Measurements from ENCODE around the gene BRK1.
"Not testable (repeated sequence)": the region's sequence is repeated elsewhere in the genome, so short reads cannot be mapped to it uniquely, and the experiment has no call there.

Gene BRK1

GRCh38 chr3:10155123-10155472, 39.6 kb downstream of the BRK1 start:
- TF ChIP-seq, protein P1, sequence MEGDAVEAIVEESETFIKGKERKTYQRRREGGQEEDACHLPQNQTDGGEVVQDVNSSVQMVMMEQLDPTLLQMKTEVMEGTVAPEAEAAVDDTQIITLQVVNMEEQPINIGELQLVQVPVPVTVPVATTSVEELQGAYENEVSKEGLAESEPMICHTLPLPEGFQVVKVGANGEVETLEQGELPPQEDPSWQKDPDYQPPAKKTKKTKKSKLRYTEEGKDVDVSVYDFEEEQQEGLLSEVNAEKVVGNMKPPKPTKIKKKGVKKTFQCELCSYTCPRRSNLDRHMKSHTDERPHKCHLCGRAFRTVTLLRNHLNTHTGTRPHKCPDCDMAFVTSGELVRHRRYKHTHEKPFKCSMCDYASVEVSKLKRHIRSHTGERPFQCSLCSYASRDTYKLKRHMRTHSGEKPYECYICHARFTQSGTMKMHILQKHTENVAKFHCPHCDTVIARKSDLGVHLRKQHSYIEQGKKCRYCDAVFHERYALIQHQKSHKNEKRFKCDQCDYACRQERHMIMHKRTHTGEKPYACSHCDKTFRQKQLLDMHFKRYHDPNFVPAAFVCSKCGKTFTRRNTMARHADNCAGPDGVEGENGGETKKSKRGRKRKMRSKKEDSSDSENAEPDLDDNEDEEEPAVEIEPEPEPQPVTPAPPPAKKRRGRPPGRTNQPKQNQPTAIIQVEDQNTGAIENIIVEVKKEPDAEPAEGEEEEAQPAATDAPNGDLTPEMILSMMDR (IDR thresholded peaks at IDR 0.05; ENCODE audit: extremely low read depth, insufficient read depth, missing control alignments), result no peak
- no peak for DNase-seq (ENCODE audit: low spot score)
- in situ Hi-C loops (cut with MboI; ENCODE audit: low pct_unique_long_range_greater_than_20kb, low sequenced_read_pairs, unreplicated experiment), result no loop called here

- TF ChIP-seq, protein P1 (IDR thresholded peaks at IDR 0.05; ENCODE audit: extremely low read depth, insufficient read depth, missing control alignments), result no peak
- no peak for DNase-seq (ENCODE audit: low spot score)
- in situ Hi-C loops (cut with MboI; ENCODE audit: low pct_unique_long_range_greater_than_20kb, low sequenced_read_pairs, unreplicated experiment), result no loop called here
These were observed 40.2 kb downstream of the BRK1 start for GRCh38 chr3:10155658-10156057.

DNA sequence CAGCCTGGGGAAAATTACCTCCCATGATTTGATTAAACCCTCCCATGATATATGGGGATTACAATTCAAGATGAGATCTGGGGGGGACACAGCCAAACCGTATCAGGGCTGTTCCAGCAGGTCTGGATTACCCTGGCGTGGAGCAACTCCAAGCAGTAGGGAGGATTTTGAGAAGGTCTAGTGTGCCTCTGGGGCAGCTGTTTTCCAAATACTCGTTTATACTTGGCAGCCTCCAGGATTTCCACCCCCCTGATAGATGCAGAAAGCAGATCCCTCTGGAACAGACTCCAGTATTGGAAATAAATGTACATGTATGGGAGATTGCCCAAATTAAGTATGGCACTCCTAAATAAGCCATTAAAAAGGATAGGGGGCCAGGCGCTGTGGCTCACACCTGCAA, 41.6 kb downstream of the BRK1 start:
- no peak for DNase-seq (ENCODE audit: low spot score)
- in situ Hi-C loops (cut with MboI; ENCODE audit: low pct_unique_long_range_greater_than_20kb, low sequenced_read_pairs, unreplicated experiment), result no loop called here
- TF ChIP-seq, protein P1 (IDR thresholded peaks at IDR 0.05; ENCODE audit: extremely low read depth, insufficient read depth, missing control alignments), result no peak

DNA sequence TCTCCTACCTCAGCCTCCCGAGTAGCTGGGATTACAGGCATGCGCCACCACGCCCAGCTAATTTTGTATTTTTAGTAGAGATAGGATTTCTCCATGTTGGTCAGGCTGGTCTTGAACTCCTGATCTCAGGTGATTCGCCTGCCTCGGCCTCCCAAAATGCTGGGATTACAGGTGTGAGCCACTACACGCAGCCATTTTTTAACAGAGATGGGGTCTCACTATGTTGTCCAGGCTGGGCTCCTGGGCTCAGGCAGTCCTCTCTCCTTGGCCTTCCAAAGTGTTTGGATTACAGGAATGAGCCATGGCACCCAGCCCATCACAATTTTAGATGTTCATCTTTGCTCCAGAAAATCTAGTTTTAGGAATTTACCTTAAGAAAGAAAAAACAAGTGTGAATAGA, 43.1 kb downstream of the BRK1 start:
- in situ Hi-C loops (cut with MboI; ENCODE audit: low pct_unique_long_range_greater_than_20kb, low sequenced_read_pairs, unreplicated experiment); DNase-seq (ENCODE audit: low spot score): not testable (repeated sequence)

DNA sequence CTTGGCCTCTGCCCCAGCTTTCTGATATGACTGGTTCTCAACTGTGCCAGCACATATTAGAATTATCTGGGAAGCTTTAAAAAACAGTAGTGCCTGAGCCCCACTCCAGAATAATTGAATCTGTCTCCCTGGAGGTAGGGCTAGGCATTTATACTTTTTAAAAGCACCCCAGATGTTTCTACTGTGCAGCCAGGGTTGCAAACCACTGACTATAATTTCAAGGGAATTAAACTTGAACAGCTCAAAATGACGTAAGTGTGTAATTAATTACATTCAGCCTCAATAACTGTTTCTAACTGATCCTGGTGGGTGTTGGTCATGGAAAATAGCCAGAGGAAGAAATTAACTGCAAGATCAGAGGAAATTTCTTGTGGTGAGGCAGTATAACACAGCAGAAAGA, 44.9 kb downstream of the BRK1 start:
- no peak for DNase-seq (ENCODE audit: low spot score)
- in situ Hi-C loops (cut with MboI; ENCODE audit: low pct_unique_long_range_greater_than_20kb, low sequenced_read_pairs, unreplicated experiment), result no loop called here
- TF ChIP-seq, protein P1 (IDR thresholded peaks at IDR 0.05; ENCODE audit: extremely low read depth, insufficient read depth, missing control alignments), result no peak

GRCh38 chr3:10160925-10161324, 45.5 kb downstream of the BRK1 start:
- no peak for DNase-seq (ENCODE audit: low spot score)
- TF ChIP-seq, protein P1 (IDR thresholded peaks at IDR 0.05; ENCODE audit: extremely low read depth, insufficient read depth, missing control alignments), result no peak
- in situ Hi-C loops (cut with MboI; ENCODE audit: low pct_unique_long_range_greater_than_20kb, low sequenced_read_pairs, unreplicated experiment), result no loop called here

DNA sequence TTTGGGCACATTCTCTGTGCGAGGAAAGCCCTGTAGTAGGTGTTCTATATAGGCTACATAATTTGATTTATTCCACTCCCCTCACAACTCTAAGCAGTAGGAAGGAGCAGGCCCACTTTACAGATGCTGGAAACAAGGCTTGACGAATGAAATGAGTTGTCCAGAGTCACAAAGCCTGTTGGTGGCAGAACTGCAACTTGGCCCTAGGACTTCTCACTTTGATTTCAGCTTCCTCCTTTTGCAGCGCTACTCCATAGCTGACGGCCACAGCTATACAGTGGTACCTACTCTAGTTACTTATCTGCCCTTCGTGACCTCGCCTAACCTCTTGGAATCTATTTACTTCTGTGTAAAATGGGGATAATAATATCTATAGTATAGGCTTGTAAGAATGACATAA, 46.7 kb downstream of the BRK1 start:
- in situ Hi-C loops (cut with MboI; ENCODE audit: low pct_unique_long_range_greater_than_20kb, low sequenced_read_pairs, unreplicated experiment), result no loop called here
- no peak for DNase-seq (ENCODE audit: low spot score)
- TF ChIP-seq, protein P1 (IDR thresholded peaks at IDR 0.05; ENCODE audit: extremely low read depth, insufficient read depth, missing control alignments), result no peak

DNA sequence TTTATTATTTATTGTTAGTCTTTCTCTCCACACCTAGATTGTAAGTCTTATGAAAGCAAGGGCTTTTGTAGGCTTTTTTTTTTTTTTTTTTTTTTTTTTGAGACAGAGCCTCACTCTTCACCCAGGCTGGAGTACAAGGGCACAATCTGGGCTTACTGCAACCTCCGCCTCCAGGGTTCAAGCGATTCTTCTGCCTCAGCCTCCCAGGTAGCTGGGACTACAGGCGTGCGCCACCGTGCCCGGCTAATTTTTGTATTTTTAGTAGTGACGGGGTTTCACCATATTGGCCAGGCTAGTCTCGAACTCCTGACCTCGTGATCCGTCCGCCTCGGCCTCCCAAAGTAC, 48.7 kb downstream of the BRK1 start:
- DNase-seq (ENCODE audit: low spot score); in situ Hi-C loops (cut with MboI; ENCODE audit: low pct_unique_long_range_greater_than_20kb, low sequenced_read_pairs, unreplicated experiment): not testable (repeated sequence)

Data from GM13977 (cell line).